Activated CD4-positive, CD25-positive, alpha-beta regulatory T cell treated with anti-CD3 and anti-CD28 coated beads, Interleukin-2, amount 50 U/mL, for 16 hours (primary cell): Measurements from ENCODE around the gene ADGRV1.
A peak's percentile ranks its signal among the peaks of the same experiment; 100 is the strongest.

ENCODE experiments used
- DNase-seq: peaks from one replicate; pipeline ENCODE4 v3.0.0-alpha.2; 2020; ENCODE audit warnings: low read depth, low spot score

The ADGRV1 gene, protein sequence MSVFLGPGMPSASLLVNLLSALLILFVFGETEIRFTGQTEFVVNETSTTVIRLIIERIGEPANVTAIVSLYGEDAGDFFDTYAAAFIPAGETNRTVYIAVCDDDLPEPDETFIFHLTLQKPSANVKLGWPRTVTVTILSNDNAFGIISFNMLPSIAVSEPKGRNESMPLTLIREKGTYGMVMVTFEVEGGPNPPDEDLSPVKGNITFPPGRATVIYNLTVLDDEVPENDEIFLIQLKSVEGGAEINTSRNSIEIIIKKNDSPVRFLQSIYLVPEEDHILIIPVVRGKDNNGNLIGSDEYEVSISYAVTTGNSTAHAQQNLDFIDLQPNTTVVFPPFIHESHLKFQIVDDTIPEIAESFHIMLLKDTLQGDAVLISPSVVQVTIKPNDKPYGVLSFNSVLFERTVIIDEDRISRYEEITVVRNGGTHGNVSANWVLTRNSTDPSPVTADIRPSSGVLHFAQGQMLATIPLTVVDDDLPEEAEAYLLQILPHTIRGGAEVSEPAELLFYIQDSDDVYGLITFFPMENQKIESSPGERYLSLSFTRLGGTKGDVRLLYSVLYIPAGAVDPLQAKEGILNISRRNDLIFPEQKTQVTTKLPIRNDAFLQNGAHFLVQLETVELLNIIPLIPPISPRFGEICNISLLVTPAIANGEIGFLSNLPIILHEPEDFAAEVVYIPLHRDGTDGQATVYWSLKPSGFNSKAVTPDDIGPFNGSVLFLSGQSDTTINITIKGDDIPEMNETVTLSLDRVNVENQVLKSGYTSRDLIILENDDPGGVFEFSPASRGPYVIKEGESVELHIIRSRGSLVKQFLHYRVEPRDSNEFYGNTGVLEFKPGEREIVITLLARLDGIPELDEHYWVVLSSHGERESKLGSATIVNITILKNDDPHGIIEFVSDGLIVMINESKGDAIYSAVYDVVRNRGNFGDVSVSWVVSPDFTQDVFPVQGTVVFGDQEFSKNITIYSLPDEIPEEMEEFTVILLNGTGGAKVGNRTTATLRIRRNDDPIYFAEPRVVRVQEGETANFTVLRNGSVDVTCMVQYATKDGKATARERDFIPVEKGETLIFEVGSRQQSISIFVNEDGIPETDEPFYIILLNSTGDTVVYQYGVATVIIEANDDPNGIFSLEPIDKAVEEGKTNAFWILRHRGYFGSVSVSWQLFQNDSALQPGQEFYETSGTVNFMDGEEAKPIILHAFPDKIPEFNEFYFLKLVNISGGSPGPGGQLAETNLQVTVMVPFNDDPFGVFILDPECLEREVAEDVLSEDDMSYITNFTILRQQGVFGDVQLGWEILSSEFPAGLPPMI (N-terminal part only)

DNA sequence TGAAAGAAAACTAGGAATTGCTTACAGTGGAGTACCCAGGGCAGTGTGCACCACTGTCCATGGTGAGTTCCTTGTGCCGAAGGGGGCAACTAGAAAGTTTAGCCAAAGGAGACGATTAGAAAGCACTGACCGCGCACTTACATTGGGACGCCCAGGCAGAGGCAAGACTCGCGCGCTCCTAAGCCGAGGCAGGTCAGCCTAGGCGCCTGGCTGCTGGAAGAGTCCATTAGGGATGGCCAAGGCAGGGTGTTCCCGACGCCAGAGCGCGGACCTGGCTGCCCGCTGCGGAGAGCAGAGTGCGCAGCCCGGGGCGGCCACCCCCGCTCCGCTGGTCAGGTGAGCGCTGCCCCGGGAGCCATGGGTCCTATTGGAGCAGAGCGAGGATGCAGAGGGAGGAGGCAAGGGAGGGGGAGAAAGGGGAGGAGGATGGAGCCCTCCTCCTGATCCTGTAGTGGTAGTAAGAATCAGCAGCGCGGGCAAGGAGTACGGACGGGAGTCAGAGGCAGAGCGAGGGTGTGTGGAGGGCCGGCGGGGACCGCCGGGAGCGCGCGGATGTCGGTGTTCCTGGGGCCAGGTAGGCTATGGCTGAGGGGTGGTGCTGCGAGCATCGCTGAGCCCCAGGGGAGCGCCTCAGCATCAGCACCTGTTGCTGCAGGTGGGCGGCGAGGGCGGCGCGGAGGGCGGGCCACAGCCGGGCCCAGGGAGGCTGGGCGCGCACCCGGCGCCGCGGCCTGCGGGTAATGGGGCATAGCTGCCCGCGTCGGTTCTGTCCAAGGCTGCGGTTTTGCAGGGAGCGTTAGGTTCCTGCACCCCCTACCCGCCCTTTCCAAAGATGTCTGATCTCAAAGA is at the start of gene ADGRV1:
Gene ADGRV1 (plus strand): TSS at position 454 of the 849 bp plus-strand sequence. CDS start 99 bp downstream, at position 553.
- no peak for DNase-seq

DNA sequence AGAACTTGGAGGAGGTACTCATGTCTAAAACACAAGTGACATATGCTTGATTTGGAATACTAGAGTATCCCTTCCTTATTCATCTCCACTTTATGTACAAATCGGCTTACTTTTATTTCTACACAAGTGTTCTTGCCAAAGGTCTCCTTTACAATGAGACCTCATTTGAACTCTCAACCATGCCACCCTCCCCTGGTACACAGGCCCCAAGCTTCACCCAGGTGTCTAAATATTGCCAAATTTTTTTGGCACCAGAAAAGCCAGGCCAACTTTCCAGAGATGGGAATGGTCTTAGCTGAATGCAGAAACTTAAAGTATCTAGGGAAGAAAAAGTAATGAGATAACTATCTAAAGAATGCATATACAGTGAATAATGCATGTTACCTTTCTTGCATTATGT is 48.2 kb upstream of the ADGRV1 start:
- DNase-seq = no peak

DNA sequence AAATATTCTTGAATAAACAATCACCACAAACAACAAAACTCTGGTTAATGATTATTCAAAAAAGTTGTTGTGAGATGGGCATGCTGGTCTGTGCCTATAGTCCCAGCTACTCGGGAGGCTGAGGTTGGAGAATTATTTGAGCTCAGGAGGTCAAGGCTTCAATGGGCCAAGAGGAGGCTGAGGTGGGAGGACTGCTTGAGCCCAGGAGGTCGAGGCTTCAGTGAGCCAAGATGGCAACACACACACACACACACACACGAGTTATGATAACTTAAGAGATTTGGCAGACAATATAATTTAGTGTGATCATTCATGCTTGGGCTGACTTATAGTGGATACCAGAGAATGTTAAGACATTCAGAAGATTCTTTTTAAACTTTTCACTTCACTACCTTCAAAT is 44.1 kb upstream of the ADGRV1 start:
- DNase-seq = no peak

DNA sequence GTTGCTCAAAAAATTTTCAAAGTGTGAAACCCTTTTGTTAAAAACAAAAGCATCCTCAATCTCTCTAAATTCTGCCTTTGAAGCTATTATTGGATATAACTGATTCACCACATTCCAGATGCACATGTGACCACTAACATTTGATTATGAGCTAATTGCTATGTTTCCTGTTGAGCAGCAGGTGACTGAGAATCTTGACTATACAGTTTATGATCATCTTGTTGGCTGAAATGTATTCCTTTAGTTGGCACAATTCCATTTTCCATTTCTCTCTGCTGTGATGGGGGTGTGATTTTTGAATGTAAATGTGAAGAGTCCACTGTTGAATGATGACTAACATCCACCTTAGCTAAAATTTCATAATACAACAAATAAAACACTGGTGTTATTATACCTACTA is 39.9 kb upstream of the ADGRV1 start:
- DNase-seq = no peak

DNA sequence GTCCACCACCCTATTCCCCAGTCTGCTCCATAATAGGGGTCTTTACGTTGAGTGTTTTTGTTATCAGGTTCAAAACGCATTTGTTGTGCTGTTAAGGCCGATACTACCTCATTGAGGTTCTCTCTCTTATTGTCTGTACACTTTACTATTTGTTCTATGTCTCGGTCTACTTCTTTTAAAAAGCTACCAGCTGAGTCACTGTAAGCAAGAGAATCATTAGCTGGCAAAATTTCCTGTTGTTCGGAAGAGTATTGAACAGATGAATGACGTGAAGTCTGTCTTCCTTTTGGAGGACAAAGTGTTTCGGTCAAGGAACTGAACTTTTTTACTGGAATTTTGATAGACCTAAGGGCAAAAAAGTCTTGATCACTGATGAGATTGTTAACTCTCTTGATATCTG is 39.5 kb upstream of the ADGRV1 start:
- no peak for DNase-seq

DNA sequence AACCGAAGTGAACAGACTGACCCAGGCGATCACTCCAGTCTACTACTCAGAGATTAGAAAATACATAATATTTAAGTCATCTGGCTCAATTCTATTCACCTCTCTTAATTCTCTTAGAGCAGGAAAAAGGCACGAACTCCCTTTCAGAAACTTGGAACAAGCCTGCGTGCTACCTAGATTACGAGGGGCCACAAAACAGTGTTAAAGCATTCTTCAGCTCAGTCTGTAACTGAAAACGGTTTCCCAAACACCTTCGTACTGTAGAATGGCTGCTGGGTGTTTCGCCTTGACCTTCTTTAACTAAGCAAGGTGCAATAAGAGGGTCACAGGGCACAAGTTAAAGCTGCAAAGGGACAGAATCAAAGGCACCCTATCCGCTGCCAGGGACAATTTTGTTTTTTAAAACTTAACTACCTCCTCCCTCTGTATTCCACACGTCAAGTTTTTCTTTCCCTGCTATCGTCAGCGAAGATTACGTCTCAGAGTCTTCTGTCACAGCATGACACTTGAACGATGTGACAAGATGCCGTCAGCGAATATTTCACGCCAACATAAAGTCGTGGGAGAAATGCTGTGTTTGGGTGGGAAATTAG is 29.9 kb upstream of the ADGRV1 start:
- no peak for DNase-seq

DNA sequence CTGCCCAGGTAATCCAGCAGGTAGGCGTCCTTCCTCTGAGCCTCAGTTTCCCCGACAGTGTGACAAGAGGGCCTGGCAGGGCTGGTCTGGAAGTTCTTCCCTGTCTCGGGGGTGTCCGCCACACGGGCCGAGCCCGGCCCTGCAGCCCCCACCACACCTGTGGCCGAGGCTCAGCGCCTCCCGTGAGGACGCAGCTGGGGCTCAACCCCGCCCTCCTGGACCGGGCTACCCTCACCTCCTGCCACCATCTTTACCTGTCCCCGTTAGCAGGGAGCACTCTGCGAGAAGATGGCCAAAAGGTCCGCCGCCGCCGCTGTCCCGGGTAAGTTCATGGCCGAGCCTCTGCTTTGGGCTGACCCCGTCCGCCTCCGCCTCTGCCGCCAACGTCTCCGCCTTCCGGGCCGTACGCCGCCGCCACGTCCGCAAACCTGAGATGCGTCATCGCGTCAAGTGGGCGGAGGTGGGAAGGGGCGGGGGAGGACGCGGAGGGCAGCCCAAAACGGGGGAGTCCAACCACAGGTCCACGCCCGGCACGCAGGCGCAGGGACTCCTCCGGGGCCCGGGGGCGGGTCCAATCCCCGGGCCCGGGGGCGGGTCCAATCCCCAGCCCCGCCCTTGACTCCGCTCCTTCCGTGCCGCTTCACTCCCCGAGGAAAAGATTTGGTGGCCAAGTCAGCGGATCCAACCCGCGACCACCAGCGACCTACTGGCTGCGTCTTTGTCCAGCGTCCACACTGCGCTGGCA is 29.2 kb upstream of the ADGRV1 start, which contains the start of gene LYSMD3:
Gene LYSMD3 (minus strand): TSS at position 391 of the 745 bp plus-strand sequence. CDS start 4,295 bp downstream, outside the sequence.
- peak; percentile 96 for DNase-seq

DNA sequence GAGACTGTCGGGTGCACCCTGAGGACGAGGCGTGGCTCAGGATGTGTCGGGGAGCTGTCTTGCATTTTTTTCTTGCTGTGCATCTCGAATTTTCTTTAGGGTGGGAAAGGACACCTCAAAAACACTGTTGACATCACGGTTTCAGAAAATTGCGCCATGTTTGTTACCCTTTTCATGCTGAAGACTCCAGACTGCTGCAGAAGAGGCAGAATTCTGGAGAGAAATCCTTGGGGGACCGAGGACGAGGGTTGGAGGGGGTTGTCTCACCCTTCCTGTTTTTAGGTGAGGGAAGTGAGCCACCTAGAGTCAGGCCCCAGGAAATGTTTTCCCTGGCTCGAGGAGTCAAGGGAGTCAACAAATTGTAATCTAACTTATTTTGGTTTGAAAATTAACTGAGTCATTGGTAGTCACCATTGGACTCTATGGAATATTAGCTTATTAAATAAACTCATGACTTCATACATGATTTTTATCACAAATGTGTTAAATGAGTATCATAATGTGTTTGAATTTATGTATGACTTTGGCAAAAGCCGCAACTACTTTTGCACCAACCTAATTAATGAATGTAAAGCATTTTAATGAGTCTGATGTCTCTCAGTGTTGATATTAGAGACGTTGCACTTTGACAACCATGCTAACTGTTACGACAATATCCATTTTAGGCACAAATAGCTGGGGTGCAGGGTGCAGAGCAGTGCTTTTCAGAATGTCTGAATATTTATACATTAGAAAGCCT is 28.5 kb upstream of the ADGRV1 start:
- peak; percentile 42 for DNase-seq

DNA sequence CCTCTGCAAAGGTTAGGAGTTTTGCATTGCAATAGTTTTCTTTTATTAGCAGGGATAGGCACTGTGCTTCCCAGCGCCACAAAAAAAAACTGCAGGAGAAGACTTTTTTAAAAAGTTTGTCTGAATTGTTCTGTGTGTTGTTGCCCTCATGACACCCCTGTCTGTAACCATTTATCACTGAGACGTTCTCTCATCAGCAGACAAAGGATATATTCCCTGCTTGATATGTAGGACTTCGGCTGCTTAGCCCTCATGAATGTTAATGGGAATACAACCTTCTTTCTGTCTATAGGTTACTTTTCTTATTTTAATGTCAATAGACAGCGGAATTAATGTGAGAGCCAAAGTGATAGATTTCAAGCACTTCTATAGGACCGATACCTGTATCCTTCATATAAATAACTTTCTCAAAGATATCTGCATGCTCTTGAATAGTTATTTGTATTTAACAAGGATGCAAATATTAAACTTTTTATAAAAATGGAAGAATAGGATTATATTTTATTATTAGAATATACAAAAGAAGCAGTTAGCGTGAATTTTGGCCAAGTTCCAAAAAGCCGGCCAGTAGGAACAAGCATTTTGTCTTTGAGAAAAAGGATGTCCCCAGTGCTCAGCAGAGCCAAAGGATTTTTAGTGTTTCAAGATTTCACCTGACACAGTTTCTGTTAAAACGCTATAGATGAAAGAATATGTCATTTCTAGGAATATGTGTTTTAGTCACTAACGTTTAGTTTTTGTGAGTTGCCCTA is 27.7 kb upstream of the ADGRV1 start:
- DNase-seq = no peak

DNA sequence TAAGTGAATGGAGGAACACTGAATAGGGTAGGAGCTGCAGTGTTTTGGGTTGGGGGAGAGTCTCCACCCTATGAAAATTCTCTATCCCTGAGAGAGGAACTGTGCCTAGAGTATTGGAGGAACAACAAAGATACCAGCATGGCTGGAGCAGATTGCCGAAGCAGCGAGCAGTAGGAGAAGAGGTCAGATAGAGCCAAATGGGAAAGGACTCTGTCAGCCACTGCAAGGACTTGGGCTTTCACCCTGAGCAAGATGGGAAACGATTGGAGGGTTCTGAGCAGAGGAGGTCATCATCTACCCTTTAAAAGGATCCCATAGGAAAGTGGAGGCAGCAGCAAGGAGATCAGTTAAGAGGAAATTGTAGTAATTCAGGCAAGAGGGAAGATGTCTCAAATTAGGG is 24.8 kb upstream of the ADGRV1 start:
- DNase-seq = no peak

DNA sequence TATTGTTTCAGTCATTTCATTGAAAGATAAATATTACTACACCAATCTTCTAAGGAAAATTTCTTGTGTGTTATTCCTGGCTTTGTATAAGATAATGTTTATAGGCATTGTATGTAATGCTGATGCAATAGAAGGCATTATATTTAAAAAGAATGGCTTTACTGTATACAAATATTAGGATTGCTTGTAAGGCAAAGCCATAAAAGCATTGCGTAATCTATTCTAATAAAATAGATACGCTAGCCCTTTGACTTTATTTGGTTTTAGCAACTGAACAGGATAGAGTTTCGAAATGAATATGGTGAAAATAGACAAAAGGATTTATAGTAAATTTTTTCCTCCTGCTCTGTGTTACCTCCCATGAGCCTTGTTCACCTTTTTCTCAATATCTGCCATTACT is 23.7 kb upstream of the ADGRV1 start:
- no peak for DNase-seq

DNA sequence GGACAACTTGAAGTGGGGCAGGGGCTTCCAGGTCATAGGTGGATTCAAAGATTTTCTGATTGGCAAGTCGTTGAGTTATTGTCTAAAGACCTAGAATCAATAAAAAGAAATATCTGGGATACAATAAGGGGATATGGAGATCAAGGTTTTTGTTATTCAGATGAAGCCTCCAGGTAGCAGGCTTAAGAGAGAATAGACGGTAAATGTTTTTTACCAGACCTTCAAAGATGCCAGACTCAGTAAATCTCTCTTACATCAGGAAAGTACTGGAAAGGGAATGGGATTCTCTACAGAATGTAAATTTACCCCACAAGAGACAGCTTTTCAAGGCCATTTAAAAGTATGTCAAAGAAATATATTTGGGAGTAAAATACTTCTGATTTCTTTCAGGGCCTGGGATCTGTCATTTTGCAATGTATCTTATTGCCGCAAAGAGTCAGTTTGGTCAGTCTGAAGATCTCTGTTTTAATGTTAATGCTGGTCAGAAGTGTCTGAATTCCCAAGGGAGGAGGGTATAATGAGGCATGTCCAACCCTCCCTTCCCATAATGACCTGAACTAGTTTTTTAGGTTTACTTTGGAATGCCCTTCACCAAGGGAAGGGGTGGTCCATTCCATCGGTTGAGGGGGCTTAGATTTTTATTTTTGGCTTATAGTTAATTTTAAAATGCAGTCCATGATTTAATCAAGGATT is 15.6 kb upstream of the ADGRV1 start:
- no peak for DNase-seq

DNA sequence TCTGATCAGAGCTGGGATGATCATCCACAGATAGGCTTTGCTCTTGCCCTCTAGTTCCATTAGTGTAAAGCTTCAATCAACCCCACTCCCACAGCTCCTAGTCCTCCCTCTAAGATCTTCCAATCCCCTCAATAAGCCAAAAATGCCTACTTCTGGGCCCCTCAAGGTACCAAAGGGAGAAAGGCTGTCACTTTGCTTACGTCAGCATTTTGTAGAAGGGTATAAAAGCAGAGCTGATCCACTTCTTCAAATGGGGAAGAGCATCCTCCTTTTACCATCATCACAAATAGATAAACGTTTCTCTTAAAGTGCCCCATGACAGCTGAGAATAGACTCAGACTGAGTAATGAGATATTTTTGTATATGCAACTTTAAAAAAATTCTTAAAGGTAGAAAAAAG is 13.1 kb upstream of the ADGRV1 start:
- DNase-seq = no peak

DNA sequence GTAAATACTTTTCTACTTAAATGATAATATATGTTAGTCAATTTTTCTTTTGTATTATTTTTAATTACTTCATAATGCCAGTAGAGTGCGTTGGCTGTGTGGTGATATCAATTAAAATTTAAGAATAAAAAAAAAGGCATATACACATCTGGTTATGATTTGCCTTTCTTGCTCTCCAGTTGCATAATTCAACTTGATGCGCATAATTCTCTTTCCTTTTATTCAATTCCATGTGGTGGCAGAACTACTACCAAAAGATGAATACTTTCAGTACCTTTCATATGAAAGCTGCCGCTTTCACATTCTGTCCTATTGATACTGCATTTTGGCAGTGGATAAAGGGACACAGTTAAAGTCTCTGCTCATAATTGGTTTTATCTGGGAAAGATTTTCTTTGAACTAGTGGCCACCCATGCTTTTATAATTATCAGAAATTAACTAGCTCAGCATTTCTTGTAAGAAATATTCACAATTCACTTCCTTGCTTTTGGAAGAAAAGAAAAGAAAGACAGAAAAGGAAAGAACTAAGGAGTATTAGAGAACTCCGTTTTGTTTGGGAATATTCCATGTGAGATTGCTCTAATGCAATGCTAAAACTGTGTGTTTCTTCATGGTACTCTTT is 12.3 kb upstream of the ADGRV1 start:
- DNase-seq = no peak

DNA sequence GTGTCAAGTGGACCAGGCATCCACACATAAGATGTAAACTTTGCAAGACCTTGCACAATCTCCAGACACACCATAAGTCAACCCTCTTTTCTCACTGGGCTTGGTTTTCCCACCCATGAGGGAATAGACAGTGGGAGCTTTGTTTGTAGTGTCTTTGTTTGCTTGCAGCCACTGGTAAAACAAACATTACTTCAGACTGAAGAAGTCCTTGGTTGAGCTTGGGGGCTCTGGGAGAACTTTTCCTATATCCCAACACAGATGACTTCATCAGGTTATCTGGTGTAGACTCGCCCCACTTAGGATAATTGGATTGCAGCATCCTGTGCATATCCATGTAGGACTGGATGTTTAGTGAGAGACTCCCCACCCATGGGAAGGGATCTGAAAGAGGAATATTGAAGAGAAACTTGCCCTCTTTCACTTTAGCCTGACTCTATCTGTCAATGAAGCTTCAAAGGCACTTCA is 11.5 kb upstream of the ADGRV1 start:
- no peak for DNase-seq

DNA sequence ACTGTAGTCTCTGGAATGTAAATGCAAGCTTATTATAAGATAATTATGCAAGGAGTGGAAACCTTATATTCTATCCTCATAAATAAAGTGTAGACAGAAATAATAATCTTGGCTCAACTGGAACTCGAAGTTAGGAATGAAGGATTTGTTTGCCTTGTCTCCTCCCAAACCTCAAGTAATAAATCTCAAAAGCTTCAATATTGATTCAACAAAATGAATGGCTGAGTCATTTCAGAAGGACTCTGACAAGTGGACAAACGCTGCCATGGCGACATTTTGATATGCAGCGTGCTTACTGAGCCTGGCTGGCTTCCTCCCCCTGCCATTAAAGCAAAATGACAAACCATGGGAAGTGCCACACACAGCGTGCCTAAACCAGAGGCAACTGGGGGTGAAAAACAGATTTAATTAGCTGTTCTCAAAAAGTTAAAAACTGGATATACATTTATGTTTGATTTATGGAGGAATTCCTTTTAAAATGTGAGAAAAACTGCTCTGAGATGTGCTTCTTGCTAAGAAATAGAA is 10.5 kb upstream of the ADGRV1 start:
- no peak for DNase-seq

DNA sequence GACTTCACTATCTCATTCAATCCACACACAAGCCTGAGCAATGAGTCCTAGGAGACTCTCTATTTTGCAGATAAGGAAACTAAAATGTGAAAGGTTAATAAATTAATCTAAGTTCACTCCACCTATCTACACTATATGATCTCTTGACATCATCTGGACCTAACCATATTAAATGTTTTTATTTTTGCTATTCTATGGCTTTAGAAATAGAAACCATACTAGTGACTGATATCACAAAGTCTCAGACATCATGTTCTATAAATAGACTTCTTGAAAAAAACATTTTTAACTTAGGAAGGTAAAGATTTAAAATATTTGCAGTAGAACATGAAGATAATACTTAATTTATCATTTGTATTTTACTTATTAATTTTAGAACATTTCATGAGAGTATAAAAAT is 9.4 kb upstream of the ADGRV1 start:
- no peak for DNase-seq
